GOT3 (cell line): ENCODE data around the gene ADCY4.

Experiments
- DNase-seq: peaks from one replicate; lab custom pipeline; 2025; ENCODE audit warnings: mixed read lengths; lab: John Stamatoyannopoulos, UW

Gene ADCY4

DNA sequence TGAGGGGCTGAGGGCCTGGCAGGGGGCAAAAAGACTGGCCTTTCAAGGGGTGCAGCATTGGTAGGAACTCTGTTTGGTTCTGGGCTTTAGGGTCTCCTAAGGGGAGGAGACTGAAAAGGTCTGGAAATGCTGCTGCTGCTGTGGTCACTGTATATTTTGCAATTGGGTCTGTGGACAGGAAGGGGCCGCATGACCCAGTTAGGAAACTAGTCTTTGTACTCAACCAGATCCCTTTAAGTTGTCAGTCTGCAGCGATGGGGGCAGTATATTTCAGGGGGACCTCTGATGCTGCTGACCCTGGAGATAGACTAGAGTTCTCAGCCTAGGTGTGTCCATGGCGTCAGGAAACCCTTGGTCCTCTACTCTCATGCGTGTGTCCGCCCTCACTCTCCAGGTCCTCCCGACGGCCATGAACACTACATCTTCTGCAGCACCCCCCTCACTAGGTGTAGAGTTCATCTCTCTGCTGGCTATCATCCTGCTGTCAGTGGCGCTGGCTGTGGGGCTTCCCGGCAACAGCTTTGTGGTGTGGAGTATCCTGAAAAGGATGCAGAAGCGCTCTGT lies 19.5 kb downstream of the ADCY4 start:
- no peak for DNase-seq

DNA sequence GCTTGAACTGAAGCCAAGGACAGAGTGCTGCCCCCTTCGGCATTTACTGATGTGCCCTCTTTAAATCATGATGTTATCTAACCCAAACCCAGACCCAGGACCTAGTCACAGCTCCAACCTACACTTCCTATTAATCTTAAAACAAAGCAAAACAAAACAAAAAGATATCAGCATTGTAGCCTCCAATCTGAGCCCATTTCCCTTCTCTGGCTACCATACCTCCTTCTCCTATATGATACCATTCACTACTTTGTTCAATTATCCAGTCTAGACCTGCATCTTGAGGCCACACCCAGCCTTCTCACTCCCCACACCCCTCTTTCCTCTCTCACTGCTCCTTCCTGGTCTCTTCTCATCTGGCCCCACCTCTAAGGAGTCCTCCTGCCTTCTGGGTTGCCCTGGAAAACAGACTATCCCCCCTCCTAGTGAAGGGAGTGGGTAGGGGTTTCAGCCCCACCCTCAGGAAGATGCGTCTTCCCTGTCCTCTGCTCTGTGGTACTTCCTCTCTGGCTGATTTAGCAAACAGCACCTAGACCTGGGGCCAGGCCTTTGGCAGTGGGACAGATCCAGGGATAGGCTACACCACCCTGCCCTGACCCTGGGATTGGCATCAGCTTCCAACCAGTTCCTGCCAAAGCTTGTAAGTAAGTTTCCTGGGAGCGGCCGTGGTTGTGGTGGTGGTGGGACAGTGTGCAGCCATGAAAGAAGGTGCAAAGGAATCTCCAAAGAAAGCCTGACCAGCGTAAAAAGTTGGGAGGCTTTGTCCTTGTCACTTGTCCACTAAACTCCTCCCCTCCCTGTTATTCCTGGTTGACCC lies 20.3 kb downstream of the ADCY4 start:
- no peak for DNase-seq

DNA sequence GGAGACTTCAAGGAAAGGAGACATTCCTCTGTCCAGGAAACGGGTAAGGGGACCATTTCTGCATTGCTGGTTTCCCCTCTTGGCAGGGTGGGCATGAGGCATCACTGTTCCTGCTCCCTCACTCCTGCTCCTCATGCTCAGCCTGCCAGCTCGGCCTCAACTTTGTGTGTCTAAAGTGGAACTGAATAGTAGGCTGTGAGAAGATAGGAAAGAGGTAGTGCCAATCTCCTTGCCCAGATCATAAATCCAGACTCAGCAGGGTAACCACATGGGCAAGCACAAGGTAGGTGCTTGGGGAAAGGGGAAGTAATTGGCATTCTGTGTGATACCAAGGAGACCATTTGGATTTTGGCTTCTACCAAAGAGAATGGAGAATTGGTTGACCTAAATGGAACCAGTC lies 21.0 kb downstream of the ADCY4 start:
- no peak for DNase-seq

DNA sequence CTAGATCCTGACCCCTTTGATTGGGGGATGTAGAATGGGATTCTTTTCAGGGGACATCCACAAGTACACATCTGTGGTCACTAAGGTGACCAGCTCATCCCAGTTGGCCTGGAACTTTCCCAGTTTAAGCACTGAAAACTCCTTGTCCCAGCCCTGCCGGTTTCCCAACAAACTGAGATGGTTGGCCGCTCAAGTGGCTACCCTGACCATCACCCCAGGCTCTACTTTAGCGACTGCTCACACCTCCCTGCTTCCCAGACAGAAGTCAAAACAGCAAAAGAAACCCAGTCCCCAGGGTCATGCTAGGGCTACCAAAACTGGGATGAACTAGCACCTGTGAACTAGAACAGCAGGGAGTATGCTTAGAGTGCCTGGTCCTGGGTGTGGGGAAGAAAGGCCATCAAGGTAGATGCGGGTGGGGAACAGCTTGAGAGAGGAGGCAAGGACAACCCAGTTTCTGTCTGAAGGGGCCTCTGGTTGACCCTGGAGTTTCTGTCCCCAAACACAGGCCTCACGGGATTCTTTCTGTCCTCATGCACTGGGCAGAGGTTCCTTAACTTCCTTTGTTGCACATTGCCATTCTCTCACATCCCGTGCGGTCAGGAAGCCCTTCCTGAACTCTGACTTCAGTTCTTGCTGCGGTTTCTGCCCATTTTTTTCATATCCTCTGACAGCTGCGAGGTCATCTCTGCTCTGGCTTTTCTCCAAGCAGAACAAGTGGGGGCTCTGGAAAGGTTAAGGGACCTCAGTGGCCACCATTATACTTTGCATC lies 21.9 kb downstream of the ADCY4 start:
- no peak for DNase-seq

DNA sequence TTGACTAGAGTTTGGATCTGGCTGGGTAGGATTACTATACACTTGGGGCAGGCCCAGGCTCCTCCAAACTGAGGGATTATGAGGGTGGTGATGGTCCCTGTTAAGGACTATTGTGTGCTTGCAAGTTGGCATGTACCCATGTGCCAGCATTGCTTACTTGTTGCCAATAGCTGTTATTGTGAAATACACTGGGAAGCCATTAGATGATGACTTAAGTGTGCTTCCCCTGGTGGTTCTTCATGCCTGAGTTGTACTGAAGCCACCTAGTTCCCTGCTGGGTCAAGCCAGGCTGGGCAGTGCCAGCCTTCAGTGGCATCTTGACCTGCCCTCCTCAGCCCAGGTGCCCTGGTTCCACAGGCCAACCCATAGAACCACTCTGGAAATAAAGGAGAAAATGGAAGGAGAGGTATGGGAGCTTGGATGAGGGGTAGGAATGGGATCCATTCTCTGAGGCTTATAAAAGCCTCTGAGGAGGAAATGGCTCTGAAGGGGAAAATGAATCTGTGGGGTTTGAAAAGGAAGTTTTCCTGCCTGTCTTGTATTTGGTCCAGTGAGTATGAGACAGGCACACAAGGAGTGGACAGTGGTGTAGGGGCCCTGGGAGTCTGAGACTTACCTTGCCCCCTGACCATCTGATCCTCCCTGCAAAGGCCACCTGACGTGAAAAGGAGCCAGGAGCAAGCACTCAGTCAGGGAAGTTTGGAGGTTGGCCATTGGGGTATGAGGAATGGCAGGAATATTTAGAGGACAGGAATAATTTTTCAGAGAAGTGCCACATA lies 22.8 kb downstream of the ADCY4 start:
- DNase-seq = no peak

DNA sequence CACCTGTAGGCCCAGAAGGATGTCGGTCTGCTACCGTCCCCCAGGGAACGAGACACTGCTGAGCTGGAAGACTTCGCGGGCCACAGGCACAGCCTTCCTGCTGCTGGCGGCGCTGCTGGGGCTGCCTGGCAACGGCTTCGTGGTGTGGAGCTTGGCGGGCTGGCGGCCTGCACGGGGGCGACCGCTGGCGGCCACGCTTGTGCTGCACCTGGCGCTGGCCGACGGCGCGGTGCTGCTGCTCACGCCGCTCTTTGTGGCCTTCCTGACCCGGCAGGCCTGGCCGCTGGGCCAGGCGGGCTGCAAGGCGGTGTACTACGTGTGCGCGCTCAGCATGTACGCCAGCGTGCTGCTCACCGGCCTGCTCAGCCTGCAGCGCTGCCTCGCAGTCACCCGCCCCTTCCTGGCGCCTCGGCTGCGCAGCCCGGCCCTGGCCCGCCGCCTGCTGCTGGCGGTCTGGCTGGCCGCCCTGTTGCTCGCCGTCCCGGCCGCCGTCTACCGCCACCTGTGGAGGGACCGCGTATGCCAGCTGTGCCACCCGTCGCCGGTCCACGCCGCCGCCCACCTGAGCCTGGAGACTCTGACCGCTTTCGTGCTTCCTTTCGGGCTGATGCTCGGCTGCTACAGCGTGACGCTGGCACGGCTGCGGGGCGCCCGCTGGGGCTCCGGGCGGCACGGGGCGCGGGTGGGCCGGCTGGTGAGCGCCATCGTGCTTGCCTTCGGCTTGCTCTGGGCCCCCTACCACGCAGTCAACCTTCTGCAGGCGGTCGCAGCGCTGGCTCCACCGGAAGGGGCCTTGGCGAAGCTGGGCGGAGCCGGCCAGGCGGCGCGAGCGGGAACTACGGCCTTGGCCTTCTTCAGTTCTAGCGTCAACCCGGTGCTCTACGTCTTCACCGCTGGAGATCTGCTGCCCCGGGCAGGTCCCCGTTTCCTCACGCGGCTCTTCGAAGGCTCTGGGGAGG lies 23.9 kb downstream of the ADCY4 start, which contains the start of gene LTB4R:
Gene LTB4R, plus strand, starts transcription at position 857 of the 959 bp plus-strand sequence. CDS start 4,150 bp downstream, outside the sequence.
- peak; percentile 28 for DNase-seq

DNA sequence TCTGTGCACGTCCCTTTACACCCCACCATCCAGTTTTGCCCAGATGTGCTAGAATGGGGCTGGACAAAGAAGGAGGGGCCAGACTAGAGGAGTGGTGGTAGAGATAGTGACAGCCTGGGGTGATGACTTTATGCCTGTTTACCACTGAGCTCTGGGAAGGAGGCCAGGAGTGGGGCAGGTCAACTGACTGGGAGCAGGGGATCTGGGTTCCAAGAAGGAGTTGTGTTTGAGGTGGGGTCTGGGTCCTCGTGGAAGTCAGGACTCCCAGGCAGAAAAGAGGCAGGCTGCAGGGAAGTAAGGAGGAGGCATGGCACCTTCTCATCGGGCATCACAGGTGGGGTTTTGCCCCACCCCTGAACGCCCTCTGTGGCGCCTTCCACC lies 24.6 kb downstream of the ADCY4 start:
- DNase-seq = no peak

DNA sequence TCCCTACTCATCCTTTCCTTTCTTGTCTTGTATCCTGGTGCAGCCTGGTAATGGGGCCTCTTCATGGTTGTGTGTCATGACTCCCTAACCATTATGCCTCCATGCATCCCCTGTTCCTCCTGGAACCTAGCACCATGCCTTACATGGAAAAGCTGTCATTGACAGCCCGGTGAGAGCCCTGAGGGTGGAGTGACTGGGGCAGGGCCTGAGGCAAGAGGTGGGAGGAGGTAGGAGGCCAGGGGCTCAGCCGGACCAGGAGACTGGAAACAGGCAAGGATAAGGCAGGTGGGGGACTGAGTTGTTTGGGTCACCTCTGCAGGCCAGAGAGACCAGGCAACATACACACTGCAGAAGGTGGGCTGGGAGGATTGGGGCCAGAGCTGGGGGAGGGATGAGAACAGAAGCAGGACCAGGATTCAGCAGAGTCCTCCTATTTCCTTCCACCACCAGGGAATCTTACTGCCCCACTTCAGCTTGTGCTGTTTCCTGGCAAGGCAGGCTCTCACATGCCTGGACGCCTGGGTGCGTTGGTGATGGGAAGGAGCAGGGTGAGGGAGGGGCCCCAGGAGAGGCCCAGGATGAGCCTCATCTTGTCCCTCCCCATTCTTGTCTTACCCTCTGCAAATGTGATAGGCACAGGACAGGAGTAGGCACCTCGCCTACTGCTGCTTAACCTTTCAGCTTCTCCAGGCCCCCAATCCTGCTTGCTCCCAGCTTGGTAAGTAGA lies 25.2 kb downstream of the ADCY4 start, which contains the start of gene LTB4R2:
Gene LTB4R2, plus strand, starts transcription at position 603 of the 727 bp plus-strand sequence. CDS start 525 bp downstream, outside the sequence.
- DNase-seq = no peak

DNA sequence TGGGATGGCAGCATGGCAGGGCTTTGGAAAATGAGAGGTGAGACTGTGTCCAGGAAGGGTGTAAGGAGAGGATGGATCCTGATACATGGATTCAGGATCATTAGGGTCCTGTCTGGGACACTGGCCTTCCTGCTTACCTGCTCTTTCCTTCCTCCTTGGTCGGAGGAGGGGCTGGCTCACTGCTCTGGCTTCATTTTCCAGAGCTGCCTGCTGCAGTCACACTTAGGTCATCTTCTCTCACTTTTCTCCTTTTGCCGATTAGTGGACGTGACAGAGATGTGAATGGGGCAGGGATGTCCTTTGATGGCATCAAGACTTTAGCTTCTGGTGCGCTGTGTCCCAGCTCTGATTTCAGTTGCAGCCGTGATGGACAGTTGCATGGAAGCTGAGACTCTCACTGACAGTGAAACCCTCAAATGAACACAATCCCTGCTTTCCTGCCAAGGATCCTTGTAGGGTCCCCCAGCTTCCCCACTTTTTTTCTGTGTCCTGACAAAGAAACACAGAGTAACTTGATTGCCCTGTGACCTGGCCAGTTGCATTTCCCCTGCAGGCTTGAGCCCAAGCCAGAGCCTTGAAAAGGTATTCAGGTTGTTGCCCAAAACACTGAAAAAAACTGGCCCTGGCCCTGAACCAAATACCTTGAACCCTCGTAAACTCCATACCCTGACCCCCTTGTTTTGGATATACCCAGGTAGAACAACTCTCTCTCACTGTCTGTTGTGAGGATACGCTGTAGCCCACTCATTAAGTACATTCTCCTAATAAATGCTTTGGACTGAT lies 26.3 kb downstream of the ADCY4 start:
- DNase-seq = no peak

DNA sequence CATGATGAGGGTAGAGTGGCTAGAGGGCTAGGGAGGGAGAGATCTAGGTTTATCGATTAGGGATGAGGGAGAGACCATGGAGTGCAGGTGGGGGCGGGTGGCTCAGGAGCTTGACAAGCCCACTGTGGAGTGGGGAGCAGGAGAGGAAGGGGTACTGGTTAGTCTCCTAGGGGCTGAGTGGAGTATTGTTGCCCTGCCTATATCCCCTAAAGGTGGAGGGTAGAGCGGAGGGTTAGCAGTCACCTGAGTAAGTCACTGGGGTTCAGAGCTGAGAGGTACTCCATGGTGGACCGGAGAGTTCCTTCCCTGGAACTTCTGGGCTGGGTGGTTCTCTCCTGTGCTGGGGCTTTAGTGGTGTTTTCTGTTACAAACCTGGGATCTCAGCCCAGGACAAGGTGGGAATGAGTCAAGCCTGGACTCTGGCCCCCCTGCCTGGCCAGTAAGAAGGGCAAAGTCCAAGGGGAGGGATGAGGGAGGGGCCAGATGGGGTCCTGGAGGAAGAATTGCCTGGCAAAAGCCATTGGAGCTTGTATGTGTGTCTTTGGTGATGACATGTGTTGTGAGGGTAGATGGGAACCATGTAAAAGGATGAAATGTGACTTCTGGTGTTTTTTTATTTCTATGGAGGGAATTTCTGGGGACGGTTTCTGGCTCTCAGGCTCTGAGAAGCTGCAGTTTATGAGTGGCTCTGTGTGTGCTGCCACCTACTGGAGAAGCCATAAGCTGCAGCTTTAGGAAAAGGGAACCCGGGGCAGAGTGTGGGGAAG lies 27.1 kb downstream of the ADCY4 start, which contains the start of gene CIDEB:
Gene CIDEB, minus strand, starts transcription at position 403 of the 767 bp plus-strand sequence. Its CDS starts 119 bp downstream, at position 284.
- no peak for DNase-seq

DNA sequence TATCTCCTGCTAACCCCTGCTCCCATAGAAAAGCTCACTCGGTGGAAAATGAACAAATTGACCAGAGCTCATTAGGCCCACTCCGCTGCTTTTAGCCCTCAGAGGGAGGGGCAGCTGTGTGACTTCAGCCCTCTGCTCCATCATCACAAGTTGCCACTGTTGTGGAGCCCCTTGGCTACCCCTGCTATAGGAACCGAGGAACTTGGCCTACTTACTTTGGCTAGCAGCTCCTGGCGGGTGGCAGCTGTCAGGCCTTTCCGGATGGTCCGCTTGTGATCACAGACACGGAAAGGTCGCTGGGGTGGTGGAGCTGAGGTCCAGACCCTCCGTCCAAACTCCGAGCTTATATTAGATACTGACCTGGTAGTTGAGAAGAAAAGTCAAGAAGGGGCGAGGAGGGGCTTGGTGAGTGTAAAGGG lies 27.7 kb downstream of the ADCY4 start:
- no peak for DNase-seq

DNA sequence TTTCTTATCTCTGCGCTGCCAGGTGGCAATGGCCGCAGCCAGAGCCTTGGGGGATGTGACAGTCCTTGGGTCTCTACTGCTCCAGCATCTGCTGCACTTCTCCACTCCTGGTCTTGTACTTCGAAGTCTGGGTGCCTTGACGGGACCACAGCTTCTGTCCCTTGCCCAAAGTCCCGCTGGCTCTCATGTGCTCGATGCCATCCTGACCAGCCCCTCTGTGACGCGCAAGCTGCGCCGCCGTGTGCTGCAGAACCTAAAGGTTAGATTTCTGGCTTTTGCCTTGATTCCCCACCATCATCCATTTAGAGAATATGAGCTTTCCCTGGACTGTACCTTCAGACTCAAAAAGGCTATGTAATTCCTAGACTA lies 30.9 kb downstream of the ADCY4 start:
- no peak for DNase-seq

DNA sequence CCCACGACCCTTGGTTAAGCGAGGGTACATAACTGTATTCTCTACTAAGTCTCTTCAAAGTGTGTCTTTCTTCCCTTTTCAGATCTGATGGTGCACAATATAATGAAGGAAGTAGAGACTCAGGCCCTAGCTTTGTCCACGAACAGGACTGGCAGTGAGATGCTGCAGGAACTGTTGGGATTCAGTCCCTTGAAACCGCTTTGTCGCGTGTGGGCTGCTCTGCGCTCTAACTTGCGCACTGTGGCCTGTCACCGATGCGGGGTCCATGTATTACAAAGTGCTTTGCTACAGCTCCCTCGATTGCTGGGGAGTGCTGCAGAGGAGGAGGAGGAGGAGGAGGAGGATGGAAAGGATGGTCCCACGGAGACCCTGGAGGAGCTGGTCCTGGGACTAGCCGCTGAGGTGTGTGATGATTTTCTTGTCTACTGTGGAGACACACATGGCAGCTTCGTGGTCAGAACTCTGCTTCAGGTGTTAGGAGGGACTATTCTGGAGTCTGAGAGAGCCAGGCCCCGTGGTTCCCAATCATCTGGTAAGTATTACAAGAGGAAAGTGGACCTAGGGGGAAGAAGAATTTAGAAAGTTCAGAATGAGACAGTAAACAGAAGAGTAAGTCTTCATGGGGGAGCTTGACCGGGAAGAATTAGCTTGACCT lies 34.4 kb downstream of the ADCY4 start:
- DNase-seq = no peak

DNA sequence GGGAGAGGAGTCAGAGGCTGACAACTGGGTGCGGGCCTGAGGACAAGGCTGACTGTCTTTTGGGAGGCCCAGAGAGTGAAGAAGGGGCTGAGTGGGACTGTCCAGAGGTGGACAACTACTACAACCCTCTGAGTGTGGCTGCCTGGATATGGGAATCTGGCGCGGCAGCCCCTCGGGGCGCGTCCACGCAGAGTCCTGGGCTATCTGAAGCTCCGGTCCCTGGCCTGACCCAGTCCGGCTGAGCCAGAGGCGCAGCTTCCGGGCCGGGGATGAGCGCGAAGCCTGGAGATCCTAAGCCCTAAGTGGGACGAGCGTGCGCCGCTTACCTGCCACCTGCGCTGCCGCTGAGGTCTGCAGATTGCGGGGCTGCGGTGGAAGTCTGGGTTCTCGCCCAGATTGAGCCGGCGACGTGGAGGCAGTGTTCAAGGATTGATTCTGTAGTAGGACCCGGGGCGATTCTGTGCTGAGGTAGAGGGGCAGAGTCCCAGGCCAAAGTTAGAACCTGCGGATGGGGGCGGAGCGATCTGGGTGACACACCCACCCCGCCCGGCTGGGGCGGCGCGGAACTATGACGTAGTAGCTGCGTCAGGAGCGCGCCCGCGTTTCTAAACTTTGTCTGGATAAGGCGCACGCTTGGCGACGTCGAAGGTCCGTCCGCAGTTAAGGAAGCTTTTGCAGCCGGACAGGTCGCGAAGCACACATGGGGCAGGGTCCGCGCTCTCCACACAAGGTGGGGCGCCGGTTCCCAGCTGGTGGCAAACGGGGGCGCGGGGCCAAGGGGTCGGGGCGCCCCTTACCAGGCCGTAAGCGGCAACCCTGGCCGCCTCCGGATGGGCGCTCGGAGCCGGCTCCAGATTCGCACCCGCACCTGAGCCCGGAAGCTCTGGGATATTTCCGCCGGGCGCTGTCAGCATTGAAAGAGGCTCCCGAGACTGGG lies 35.3 kb downstream of the ADCY4 start, which contains the start of the genes DHRS1 and NOP9:
Gene DHRS1, minus strand, starts transcription at position 526 of the 937 bp plus-strand sequence. CDS start 674 bp downstream, outside the sequence.
Gene NOP9, plus strand, starts transcription at position 596 of the 937 bp plus-strand sequence. Its CDS starts 105 bp downstream, at position 701.
- DNase-seq = peak; percentile 14

DNA sequence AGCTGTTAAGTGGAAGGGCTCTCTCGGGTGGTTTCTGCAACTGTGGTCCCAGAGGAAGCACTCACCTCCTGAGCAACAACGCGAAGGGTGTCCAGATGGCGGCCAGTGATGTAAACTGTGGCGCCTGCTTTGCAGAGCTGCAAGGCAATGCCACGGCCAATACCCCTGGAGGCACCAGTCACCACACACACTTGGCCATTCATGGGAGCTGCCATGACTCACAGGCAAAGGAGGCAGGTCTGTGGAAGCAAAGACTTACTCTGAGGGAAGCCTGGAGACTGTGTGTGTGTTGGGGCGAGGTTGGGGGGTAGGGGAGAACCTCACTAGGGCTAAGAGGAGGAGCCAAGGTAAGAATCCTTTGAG lies 36.0 kb downstream of the ADCY4 start:
- no peak for DNase-seq

DNA sequence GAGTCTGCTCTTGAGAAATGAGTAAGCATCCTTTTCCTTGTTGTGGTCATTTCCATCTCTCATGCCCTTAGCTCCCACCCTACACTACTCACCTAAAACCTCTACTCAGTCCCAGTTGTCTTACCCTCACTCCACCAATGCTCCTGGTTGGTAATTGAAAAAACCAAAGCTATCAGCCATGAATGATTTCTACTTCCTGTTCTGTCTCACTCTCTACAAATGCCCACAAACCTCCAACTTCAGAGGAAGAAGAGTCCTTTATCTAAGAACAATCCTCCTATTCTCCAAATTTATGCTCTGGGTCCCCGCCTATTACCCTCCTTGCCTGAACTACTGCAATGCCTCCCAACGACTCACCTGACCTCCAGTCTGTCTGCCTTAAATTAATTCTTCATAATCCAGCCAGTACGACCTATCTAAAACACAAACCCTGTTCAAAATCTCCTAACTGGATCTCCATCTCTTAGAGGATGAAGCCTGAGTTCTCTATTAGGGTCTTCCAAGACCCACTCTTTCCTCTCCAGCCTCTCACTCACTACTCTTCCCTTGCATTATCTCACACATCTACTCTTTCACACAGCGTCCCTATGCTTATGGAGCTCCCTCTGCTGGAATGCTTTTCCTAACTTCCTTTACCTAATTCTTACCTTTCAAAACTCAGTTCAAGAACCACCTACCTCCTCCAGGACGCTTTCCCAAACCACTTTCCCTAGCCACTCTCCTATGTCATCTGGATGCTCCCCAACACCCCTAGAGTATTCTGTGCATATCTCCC lies 37.5 kb downstream of the ADCY4 start:
- no peak for DNase-seq
